Prostate gland (tissue), 2 donors: ENCODE results near the gene TGFB1. TPM values are rescaled to one million over a fixed set of nuclear protein-coding genes. Genes with fewer than 3 reads are reported as not detected.

Experiments used
- DNase-seq: peaks from one replicate; pipeline ENCODE4 v3.0.0-alpha.2; 2019; ENCODE audit warnings: low spot score
- H3K27ac ChIP-seq, 2 donors: fragments of 200-600 bp; sonication (generic); 2 replicates each; pipeline ENCODE4 v1.5.1; 2017 to 2019
- H3K27me3 ChIP-seq: fragments of 200-600 bp; sonication (generic); replicated peaks from 2 replicates; pipeline ENCODE4 v1.5.1; 2019; ENCODE audit not compliant: insufficient read depth
- H3K36me3 ChIP-seq, 2 donors: fragments of 200-600 bp; sonication (generic); 1 replicate in 1 of 2; 2 replicates in 1 of 2; pipeline versions ENCODE4 v1.5.1 to v1.8.1; 2017 to 2019
- H3K4me1 ChIP-seq: fragments of 200-600 bp; sonication (generic); replicated peaks from 2 replicates; pipeline ENCODE4 v1.5.1; 2019
- H3K4me3 ChIP-seq, 2 donors: fragments of 200-600 bp; sonication (generic); 2 replicates each; pipeline ENCODE4 v1.5.1; 2017 to 2019
- H3K9me3 ChIP-seq: fragments of 200-600 bp; sonication (generic); 2 replicates; pipeline ENCODE4 v1.5.1; 2017
- POLR2A ChIP-seq: fragments of 450-650 bp; IDR thresholded peaks from one replicate; pipeline ENCODE4 v1.6.1; 2016; ENCODE audit warnings: antibody characterized with exemption, mild to moderate bottlenecking
- POLR2AphosphoS5 ChIP-seq: sonication (generic); formaldehyde crosslinking; IDR thresholded peaks from one replicate; pipeline ENCODE4 v1.6.1; 2017; ENCODE audit warnings: antibody characterized with exemption
- WGBS: methylation state at CpG from one replicate; pipeline ENCODE4 v1.1.5; 2018; 5-methylcytosine and 5-hydroxymethylcytosine counted together
- intact Hi-C: fragments of 100-400 bp; cut with DNase I; formaldehyde crosslinking; loops from one replicate; pipeline ENCODE4 v1.14.2; 2022
- total RNA-seq, 2 donors: library from RNA; depleted of rRNA; stranded (reverse); fragments of >200 nt; gene quantifications; one replicate each; pipeline ENCODE4 v1.1.0, GENCODE V29; 2016
- TF ChIP-seq, protein P1 (sequence below), 4 experiments: fragments of 200-600 bp in 2 of 4; fragments of 450-650 bp in 2 of 4; sonication (generic) in 2 of 4; IDR thresholded peaks; 1 replicate in 3 of 4; 2 replicates in 1 of 4; pipeline ENCODE4 v1.5.1; 2016 to 2019; ENCODE audit warnings: antibody characterized with exemption in 4 of 4, mild to moderate bottlenecking in 2 of 4, moderate library complexity in 2 of 4

The TGFB1 gene
- total RNA-seq, 2 donors from 2014 or later: 9.7 to 32.4 TPM

DNA sequence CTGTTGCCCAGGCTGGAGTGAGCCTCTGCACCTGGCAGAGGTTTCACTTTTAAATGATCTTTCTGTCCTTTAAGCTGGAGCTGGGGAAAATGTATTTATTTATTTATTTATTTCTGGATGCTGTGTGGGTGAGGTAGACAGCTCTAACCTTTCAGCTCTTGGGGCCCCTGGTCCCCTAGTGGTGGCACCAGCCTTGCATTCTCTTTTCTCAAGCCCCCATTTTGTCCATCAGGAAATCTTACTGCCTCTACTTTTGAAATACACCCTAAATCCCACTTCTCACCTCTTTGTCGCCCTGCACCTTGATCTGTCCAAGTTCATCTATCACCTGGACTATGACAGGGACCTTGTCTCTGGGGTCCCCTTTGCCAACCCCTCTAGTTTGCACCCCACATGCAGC, 12.4 kb upstream of the TGFB1 start:
- Histone ChIP-seq H3K4me3 (no peak overlapping the region), H3K36me3 (no peaks in the 10 kb centered on the region), H3K27me3 (no peaks in the 10 kb centered on the region), H3K27ac (no peak overlapping the region), H3K4me1 (peaks cover 3% of the 10 kb centered on the region), H3K9me3 (no peaks in the 10 kb centered on the region)
- TF ChIP-seq, protein P1, sequence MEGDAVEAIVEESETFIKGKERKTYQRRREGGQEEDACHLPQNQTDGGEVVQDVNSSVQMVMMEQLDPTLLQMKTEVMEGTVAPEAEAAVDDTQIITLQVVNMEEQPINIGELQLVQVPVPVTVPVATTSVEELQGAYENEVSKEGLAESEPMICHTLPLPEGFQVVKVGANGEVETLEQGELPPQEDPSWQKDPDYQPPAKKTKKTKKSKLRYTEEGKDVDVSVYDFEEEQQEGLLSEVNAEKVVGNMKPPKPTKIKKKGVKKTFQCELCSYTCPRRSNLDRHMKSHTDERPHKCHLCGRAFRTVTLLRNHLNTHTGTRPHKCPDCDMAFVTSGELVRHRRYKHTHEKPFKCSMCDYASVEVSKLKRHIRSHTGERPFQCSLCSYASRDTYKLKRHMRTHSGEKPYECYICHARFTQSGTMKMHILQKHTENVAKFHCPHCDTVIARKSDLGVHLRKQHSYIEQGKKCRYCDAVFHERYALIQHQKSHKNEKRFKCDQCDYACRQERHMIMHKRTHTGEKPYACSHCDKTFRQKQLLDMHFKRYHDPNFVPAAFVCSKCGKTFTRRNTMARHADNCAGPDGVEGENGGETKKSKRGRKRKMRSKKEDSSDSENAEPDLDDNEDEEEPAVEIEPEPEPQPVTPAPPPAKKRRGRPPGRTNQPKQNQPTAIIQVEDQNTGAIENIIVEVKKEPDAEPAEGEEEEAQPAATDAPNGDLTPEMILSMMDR (IDR thresholded peaks at IDR 0.05): no peak
- TF ChIP-seq POLR2AphosphoS5 (no peak), POLR2A (no peak)
- intact Hi-C loops: no loop called here
- no peak for DNase-seq
- 92% methylated on average over 1 of the region's 1 CpG for WGBS

DNA sequence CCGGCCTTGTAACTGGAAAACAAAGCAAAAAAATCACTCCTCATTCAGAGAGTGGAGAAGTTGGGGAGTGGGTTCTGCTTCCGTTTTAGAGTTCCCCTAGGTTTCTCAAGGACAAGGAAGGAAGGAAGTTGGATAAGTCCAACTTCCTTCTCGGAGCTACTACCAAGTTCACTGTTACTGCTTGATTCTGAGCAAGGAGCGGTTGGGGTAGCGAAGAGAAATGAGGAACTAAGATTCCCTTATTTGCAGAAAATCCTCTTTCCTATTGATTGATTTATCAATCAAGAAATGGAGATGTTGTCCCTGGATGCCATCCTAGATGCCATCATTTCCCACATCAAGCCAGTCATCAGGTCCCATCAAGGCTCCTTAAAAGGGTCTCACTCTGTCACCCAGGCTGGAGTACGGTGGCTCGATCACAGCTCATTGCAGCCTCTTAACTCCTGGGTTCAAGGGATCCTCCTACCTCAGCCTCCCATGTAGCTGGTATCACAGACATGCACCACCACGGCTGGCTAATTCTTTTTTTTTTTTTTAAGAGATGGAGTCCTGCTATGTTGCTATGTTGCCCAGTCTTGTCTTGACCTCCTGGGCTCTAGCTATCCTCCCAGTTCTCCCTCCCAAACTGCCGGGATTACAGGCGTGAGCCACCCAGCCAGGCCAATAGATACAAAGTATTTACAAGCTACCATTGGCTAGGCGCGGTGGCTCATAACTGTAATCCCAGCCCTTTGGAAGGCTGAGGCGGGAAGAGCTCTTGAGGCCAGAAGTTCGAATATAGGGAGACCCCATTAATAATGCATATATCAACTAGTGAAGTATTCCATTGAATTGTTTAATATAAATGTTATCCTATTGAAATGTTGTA, 11.0 kb upstream of the TGFB1 start:
- intact Hi-C loops: no loop called here
- no peaks in the 10 kb centered on the region for H3K27me3 ChIP-seq
- DNase-seq: no peak
- H3K36me3 ChIP-seq: no peaks in the 10 kb centered on the region
- H3K4me3 ChIP-seq: peak overlapping the region; percentile 67 to 68
- no peaks in the 10 kb centered on the region for H3K9me3 ChIP-seq
- peak overlapping the region; percentile 96 to 99 for H3K27ac ChIP-seq
- WGBS: 75% methylated on average over 14 of the region's 14 CpGs
- TF ChIP-seq, protein P1 (IDR thresholded peaks at IDR 0.05): no peak
- TF ChIP-seq POLR2A (no peak), POLR2AphosphoS5 (no peak)
- peaks cover 3% of the 10 kb centered on the region for H3K4me1 ChIP-seq

DNA sequence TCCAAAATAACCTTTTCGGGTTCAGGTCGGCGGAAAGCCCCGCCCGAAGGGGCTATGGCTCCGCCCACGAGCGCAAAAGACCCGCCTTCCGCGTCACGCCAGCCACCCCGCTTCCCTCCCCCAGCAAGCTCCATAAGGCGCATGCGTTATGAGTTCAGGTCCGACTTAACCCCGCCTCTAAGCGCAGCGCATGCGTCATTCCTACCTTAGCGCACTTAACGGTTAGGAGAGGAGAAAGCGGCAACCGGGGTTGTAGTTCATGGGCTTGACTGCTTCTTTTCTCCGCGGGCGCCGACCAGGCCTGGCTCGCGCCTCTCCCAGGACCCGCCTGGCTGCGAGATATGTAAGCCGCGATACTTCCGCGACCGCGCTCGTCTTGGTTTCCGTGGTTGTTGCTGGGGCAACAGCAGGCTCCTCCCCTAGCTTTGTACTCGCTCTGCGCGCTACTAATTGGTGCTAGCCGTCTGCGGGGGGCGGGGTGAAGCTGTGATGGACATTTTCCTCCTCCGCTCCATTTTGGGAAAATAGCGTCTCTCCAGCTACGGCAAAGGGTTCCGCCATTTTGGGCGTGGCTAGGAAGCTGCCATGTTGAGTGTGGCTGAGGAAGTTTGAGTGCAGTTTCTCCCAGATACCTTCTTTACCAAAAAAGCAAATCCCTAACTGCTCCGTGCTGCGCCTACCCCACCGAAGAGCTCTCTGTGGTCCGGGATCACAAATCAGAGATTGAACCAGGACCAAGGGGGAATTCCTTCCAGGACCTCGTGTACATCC, 10.2 kb upstream of the TGFB1 start, which contains the start of gene B9D2:
TSS of gene B9D2 (minus strand) at position 397 of the 771 bp plus-strand sequence. CDS start 630 bp downstream, outside the sequence.
- Histone ChIP-seq H3K9me3 (no peaks in the 10 kb centered on the region), H3K27ac (peak within 1 kb of the TSS; percentile 96 to 99), H3K4me1 (peaks cover 3% of the 10 kb centered on the region), H3K36me3 (no peaks in the 10 kb centered on the region), H3K27me3 (no peaks in the 10 kb centered on the region), H3K4me3 (peak within 1 kb of the TSS; percentile 67 to 68)
- peak; percentile 56 for TF ChIP-seq POLR2A
- TF ChIP-seq POLR2AphosphoS5: peak; percentile 96
- TF ChIP-seq, protein P1 (IDR thresholded peaks at IDR 0.05): peak in 2 of 4 experiments; percentile 8 to 14
- under 1% methylated on average over 51 of the region's 56 CpGs for WGBS
- DNase-seq: peak; percentile 98
- intact Hi-C loops: no loop called here

DNA sequence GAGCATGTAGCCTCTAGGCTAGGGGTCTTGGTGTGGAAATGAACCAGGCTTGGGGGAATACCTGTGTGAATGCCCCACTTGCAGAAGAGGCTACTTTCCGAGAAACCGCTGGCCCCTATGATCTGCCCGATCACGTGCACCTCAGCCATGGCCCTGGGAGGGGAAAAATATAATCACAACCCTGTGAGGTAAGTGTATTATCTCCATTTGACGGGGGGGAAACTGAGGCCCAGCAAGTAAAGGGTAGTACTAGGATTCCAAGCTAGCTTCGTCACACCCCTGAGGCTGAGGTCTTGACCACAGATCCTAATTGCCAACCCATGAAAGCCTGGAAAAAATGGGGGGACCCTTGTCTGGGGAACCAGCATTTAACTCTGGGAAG, 9.6 kb upstream of the TGFB1 start:
- H3K36me3 ChIP-seq: no peaks in the 10 kb centered on the region
- intact Hi-C loops: no loop called here
- DNase-seq: no peak
- H3K9me3 ChIP-seq: no peaks in the 10 kb centered on the region
- WGBS: 45% methylated on average over 6 of the region's 6 CpGs
- H3K4me3 ChIP-seq: peak overlapping the region; percentile 67 to 68
- peak overlapping the region; percentile 96 to 99 for H3K27ac ChIP-seq
- H3K27me3 ChIP-seq: no peaks in the 10 kb centered on the region
- no peak for TF ChIP-seq POLR2A
- TF ChIP-seq POLR2AphosphoS5: no peak
- TF ChIP-seq, protein P1 (IDR thresholded peaks at IDR 0.05): no peak
- peaks cover 3% of the 10 kb centered on the region for H3K4me1 ChIP-seq
